Measurements from ENCODE around the gene FIGN.

FIGN gene

GRCh38 chr2:163715199-163715598, 20.6 kb downstream of the FIGN start:
- Histone ChIP-seq H4K20me1 (ENCODE audit: insufficient read depth) (no peaks in the 10 kb centered on the region), H3K4me3 (IDR thresholded peaks at IDR 0.05; ENCODE audit: insufficient read depth, low read depth, low read length) (no peak overlapping the region), H3K4me1 (ENCODE audit: low read depth, poor library complexity, severe bottlenecking) (no peaks in the 10 kb centered on the region), H3K9ac (no peak overlapping the region), H3K79me2 (ENCODE audit: insufficient read depth, low read depth) (no peaks in the 10 kb centered on the region), H3K36me3 (ENCODE audit: insufficient read depth) (no peaks in the 10 kb centered on the region), H3K27ac (no peak overlapping the region), H3K27me3 (ENCODE audit: insufficient read depth, low read depth) (no peaks in the 10 kb centered on the region), H2AFZ (ENCODE audit: low read depth) (no peak overlapping the region), H3K4me2 (no peak overlapping the region)
- TF ChIP-seq CTCF (conservative IDR thresholded peaks at IDR 0.05; ENCODE audit: low read depth, low read length), result no peak

GRCh38 chr2:163713534-163714311, 22.1 kb downstream of the FIGN start:
- Histone ChIP-seq H2AFZ (ENCODE audit: low read depth) (no peak overlapping the region), H3K4me1 (ENCODE audit: low read depth, poor library complexity, severe bottlenecking) (no peaks in the 10 kb centered on the region), H3K9ac (no peak overlapping the region), H4K20me1 (ENCODE audit: insufficient read depth) (no peaks in the 10 kb centered on the region), H3K79me2 (ENCODE audit: insufficient read depth, low read depth) (no peaks in the 10 kb centered on the region), H3K27me3 (ENCODE audit: insufficient read depth, low read depth) (no peaks in the 10 kb centered on the region), H3K4me2 (no peak overlapping the region), H3K27ac (no peak overlapping the region), H3K4me3 (IDR thresholded peaks at IDR 0.05; ENCODE audit: insufficient read depth, low read depth, low read length) (no peak overlapping the region), H3K36me3 (ENCODE audit: insufficient read depth) (no peaks in the 10 kb centered on the region)
- TF ChIP-seq CTCF (conservative IDR thresholded peaks at IDR 0.05; ENCODE audit: low read depth, low read length), result no peak

- Histone ChIP-seq H3K79me2 (ENCODE audit: insufficient read depth, low read depth) (no peaks in the 10 kb centered on the region), H3K27me3 (ENCODE audit: insufficient read depth, low read depth) (no peaks in the 10 kb centered on the region)
Observed at GRCh38 chr2:163711699-163712098, 24.1 kb downstream of the FIGN start.

GRCh38 chr2:163711258-163711657, 24.6 kb downstream of the FIGN start:
- H2AFZ ChIP-seq (ENCODE audit: low read depth), result no peak overlapping the region
- H3K9ac ChIP-seq, result no peak overlapping the region
- H3K4me3 ChIP-seq (IDR thresholded peaks at IDR 0.05; ENCODE audit: insufficient read depth, low read depth, low read length), result no peak overlapping the region
- no peak overlapping the region for H3K4me2 ChIP-seq
- H3K4me1 ChIP-seq (ENCODE audit: low read depth, poor library complexity, severe bottlenecking), result no peaks in the 10 kb centered on the region
- H3K79me2 ChIP-seq (ENCODE audit: insufficient read depth, low read depth), result no peaks in the 10 kb centered on the region
- H3K27ac ChIP-seq, result no peak overlapping the region
- no peaks in the 10 kb centered on the region for H4K20me1 ChIP-seq (ENCODE audit: insufficient read depth)
- no peaks in the 10 kb centered on the region for H3K36me3 ChIP-seq (ENCODE audit: insufficient read depth)
- no peaks in the 10 kb centered on the region for H3K27me3 ChIP-seq (ENCODE audit: insufficient read depth, low read depth)
- TF ChIP-seq CTCF (conservative IDR thresholded peaks at IDR 0.05; ENCODE audit: low read depth, low read length), result no peak

More at GRCh38 chr2:163711699-163712098, 24.1 kb downstream of the FIGN start:
- Histone ChIP-seq H3K27ac (no peak overlapping the region), H3K4me2 (no peak overlapping the region), H3K36me3 (ENCODE audit: insufficient read depth) (no peaks in the 10 kb centered on the region), H3K4me1 (ENCODE audit: low read depth, poor library complexity, severe bottlenecking) (no peaks in the 10 kb centered on the region), H4K20me1 (ENCODE audit: insufficient read depth) (no peaks in the 10 kb centered on the region), H2AFZ (ENCODE audit: low read depth) (no peak overlapping the region), H3K4me3 (IDR thresholded peaks at IDR 0.05; ENCODE audit: insufficient read depth, low read depth, low read length) (no peak overlapping the region), H3K9ac (no peak overlapping the region)
- no peak for TF ChIP-seq CTCF (conservative IDR thresholded peaks at IDR 0.05; ENCODE audit: low read depth, low read length)
